PC-9 (cell line): Measurements from ENCODE around the gene BMP8B.

Source experiments
- CTCF ChIP-seq: fragments of 200-600 bp; sonication (generic); conservative IDR thresholded peaks from 2 replicates; pipeline ENCODE4 v1.6.1; 2017; ENCODE audit warnings: mixed run types, antibody characterized with exemption, mild to moderate bottlenecking, moderate library complexity
- EZH2 ChIP-seq: fragments of 200-600 bp; sonication (generic); IDR thresholded peaks from 2 replicates; pipeline ENCODE4 v1.8.0; 2017; ENCODE audit warnings: antibody characterized with exemption, low read depth

GRCh38 chr1:39787468-39787867, 1.2 kb downstream of the BMP8B start:
- TF ChIP-seq CTCF (no peak), EZH2 (no peak)
